T-cell (primary cell): Measurements from ENCODE around the gene EYA2. TPM values are rescaled to one million over a fixed set of nuclear protein-coding genes. Genes with fewer than 3 reads are reported as not detected.

Experiments used
- ATAC-seq, 4 experiments: fragments of 200-7000 bp in 3 of 4; fragments of 150-1000 bp in 1 of 4; cut with Tn5 transposase; replicated peaks in 1 of 4; 1 replicate in 3 of 4; 2 replicates in 1 of 4; pipeline ENCODE4 v1.10.0; 2021; ENCODE audit warnings: moderate library complexity in 3 of 4, mild to moderate bottlenecking in 2 of 4, moderate number of reproducible peaks in 1 of 4
- CTCF ChIA-PET, 2 donors: fragments of 300-600 bp; sonication (Branson Sonifier 250); formaldehyde crosslinking; loops; one replicate each; lab custom pipeline; 2022; ENCODE audit warnings: antibody characterized with exemption in 2 of 2; lab: Charles Lee
- POLR2A ChIA-PET, 2 donors: fragments of 300-600 bp; sonication (Branson Sonifier 250); formaldehyde crosslinking; loops; one replicate each; lab custom pipeline; 2022; ENCODE audit warnings: antibody characterized with exemption in 2 of 2; lab: Charles Lee
- DNase-seq, 35 experiments: peaks; one replicate each; pipeline versions ENCODE4 v3.0.0 to v3.0.0-alpha.2; 2013 to 2023
- H3K27ac ChIP-seq: one replicate; pipeline ENCODE4 v1.5.1; 2013; ENCODE audit warnings: low read length
- H3K27me3 ChIP-seq, 2 experiments: replicated peaks in 1 of 2; 1 replicate in 1 of 2; 2 replicates in 1 of 2; pipeline versions ENCODE4 v1.6.1 to v1.7.0; 2013; ENCODE audit warnings: low read length in 1 of 2, mixed read lengths in 1 of 2; ENCODE audit not compliant: control insufficient read depth in 2 of 2, insufficient read depth in 2 of 2; ENCODE audit errors: extremely low read depth in 1 of 2
- H3K36me3 ChIP-seq, 2 donors: 1 replicate in 1 of 2; 2 replicates in 1 of 2; pipeline versions ENCODE4 v1.6.1 to v1.7.0; 2013; ENCODE audit warnings: low read length in 1 of 2; ENCODE audit not compliant: control insufficient read depth in 2 of 2, insufficient read depth in 1 of 2; ENCODE audit errors: extremely low read depth in 1 of 2
- H3K4me1 ChIP-seq, 2 experiments: 1 replicate in 1 of 2; 2 replicates in 1 of 2; pipeline versions ENCODE4 v1.6.1 to v1.7.0; 2013; ENCODE audit warnings: low read length in 2 of 2, mixed read lengths in 1 of 2; ENCODE audit not compliant: insufficient read depth in 2 of 2, control insufficient read depth in 1 of 2; ENCODE audit errors: extremely low read depth in 1 of 2
- H3K4me3 ChIP-seq, 2 donors: 1 replicate in 1 of 2; 2 replicates in 1 of 2; pipeline versions ENCODE4 v1.5.1 to v1.7.0; 2013; ENCODE audit warnings: mild to moderate bottlenecking in 2 of 2, low read length in 1 of 2, moderate library complexity in 1 of 2; ENCODE audit not compliant: control insufficient read depth in 1 of 2; ENCODE audit errors: extremely low read depth in 1 of 2
- H3K9me3 ChIP-seq: 2 replicates; pipeline ENCODE4 v1.7.0; 2013
- H3K27ac Mint-ChIP-seq, 2 donors: one replicate each; pipeline ENCODE4 v1.8.0; 2020 to 2021; ENCODE audit warnings: mild to moderate bottlenecking in 2 of 2, mixed read lengths in 2 of 2
- H3K27me3 Mint-ChIP-seq, 2 donors: one replicate each; pipeline ENCODE4 v1.8.0; 2021 to 2022; ENCODE audit warnings: mixed read lengths in 2 of 2
- H3K36me3 Mint-ChIP-seq: one replicate; pipeline ENCODE4 v1.8.0; 2021; ENCODE audit warnings: mixed read lengths
- H3K4me1 Mint-ChIP-seq, 3 donors: one replicate each; pipeline ENCODE4 v1.8.0; 2020 to 2022; ENCODE audit warnings: mixed read lengths in 3 of 3, mild to moderate bottlenecking in 1 of 3
- H3K4me3 Mint-ChIP-seq, 3 donors: one replicate each; pipeline ENCODE4 v1.8.0; 2020 to 2022; ENCODE audit warnings: mild to moderate bottlenecking in 3 of 3, mixed read lengths in 3 of 3, moderate library complexity in 3 of 3
- H3K9me3 Mint-ChIP-seq, 3 donors: one replicate each; pipeline ENCODE4 v1.8.0; 2020 to 2022; ENCODE audit warnings: mixed read lengths in 3 of 3
- WGBS: methylation state at CpG from one replicate; pipeline ENCODE4 v1.1.5; 2013; ENCODE audit warnings: missing lambda C conversion rate; ENCODE audit not compliant: insufficient coverage; 5-methylcytosine and 5-hydroxymethylcytosine counted together
- total RNA-seq, 35 experiments: library from RNA in 6 of 35; stranded (reverse) in 6 of 35; fragments of 120-200 nt in 1 of 35; gene quantifications; one replicate each; pipeline versions ENCODE4 v1.2.1 to v1.2.4 and lab custom pipeline; 2013 to 2026

The EYA2 gene
- total RNA-seq, 5 donors from 2014 or later (not counting 1 experiment from before 2014, with no cell fraction given): not detected

DNA sequence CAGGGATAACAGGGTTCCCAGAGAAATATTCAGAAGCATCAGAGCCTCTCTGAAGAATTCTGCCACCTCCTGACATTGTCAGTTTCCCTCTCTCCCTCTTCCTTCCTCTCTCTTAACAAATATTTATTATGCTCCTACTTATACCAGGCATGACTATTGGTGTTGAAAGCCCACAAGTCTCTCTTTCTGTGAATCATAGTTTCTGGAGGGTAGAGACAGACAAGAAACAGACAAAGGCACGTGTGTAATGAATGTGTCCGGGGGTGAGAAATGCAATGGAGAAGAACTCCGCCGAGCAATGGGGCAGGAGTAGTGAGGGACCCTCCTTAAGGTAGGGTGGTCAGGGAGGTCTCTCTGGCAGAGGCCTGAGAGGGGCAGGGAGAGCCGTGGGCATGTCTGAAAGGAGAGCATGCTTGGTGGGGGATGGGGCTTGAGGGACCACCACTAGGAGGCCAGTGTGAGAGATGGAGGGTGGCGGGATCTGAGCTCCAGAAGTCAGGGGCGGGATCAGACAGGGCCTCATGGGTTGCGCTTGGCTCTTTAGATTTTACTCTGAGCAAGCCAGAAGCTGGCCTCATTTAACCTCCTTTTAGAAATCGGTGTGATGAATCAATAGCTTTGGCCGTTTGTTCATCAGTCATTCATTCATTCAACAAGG lies 57.3 kb downstream of the EYA2 start:
- Mint-ChIP-seq H3K27ac (no peak overlapping the region), H3K9me3 (peaks cover 0 to 3% (median 0%) of the 10 kb centered on the region in 3 donors), H3K36me3 (no peaks in the 10 kb centered on the region), H3K4me3 (no peak overlapping the region), H3K4me1 (no peaks in the 10 kb centered on the region), H3K27me3 (peaks cover 4 to 8% of the 10 kb centered on the region in 2 donors)
- 68% methylated on average over 10 of the region's 10 CpGs for WGBS
- ATAC-seq (no peak), DNase-seq (no peak)
- Histone ChIP-seq H3K27me3 (no peaks in the 10 kb centered on the region), H3K36me3 (no peaks in the 10 kb centered on the region), H3K4me3 (no peak overlapping the region), H3K27ac (no peak overlapping the region), H3K9me3 (no peaks in the 10 kb centered on the region), H3K4me1 (no peaks in the 10 kb centered on the region)
- CTCF ChIA-PET: no interaction called here
- POLR2A ChIA-PET: no interaction called here

DNA sequence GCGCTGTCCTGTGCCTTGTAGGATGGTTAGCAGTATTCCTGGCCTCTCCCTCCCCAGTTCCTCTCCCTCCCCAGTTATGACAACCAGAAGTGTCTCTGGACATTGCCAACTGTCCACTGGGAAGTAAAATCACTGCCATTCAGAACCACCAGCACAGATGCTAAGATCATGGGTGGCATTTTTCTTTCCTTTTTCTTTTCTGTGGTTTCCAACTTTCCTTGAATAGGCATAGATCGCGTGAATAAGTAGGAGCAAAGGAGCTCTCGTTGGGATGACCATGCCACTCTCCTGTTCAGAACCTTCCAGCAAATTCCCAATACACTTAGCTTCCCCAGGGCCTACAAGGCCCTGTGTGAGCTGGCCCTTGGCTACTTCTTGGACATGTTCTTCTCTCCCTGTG lies 59.0 kb downstream of the EYA2 start:
- Histone ChIP-seq H3K4me3 (no peak overlapping the region), H3K9me3 (no peaks in the 10 kb centered on the region), H3K27me3 (no peaks in the 10 kb centered on the region), H3K36me3 (no peaks in the 10 kb centered on the region), H3K27ac (no peak overlapping the region), H3K4me1 (no peaks in the 10 kb centered on the region)
- 100% methylated on average over 3 of the region's 4 CpGs for WGBS
- Mint-ChIP-seq H3K9me3 (peaks cover 3 to 4% (median 3%) of the 10 kb centered on the region in 3 donors), H3K27me3 (peaks cover 4 to 6% of the 10 kb centered on the region in 2 donors), H3K4me3 (no peak overlapping the region), H3K4me1 (no peaks in the 10 kb centered on the region), H3K36me3 (no peaks in the 10 kb centered on the region), H3K27ac (no peak overlapping the region)
- DNase-seq (no peak), ATAC-seq (no peak)
- CTCF ChIA-PET: no interaction called here
- POLR2A ChIA-PET: no interaction called here

DNA sequence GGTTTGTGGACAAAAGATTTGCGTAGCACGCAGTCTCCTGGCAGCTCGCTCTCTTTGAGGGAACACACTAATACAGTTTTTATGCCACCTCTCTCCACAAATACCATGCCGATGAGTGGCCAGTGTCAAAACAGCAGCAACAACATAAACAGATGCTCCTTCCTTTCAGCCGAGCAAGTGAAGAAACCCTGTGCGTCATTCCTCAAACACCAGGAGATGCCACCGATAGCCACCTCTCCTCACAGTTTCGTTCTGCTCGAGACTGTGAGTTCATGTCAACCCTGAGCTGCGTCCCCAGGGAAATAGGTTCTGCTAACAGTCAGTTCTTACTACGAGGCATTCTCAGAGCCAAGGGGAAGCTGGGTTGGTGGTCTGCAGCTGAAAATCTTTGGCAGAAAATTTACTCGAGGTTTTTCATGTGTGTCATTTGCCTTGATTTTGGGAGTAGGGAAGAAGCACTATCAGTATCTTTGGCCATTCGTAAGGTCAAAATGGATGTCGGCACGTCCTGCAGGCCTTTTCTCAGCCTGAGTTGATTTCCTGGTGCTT lies 59.9 kb downstream of the EYA2 start:
- peaks cover 3 to 4% (median 3%) of the 10 kb centered on the region in 3 donors for H3K9me3 Mint-ChIP-seq
- H3K9me3 ChIP-seq: no peaks in the 10 kb centered on the region
- no peak overlapping the region for H3K4me3 Mint-ChIP-seq
- H3K36me3 Mint-ChIP-seq: no peaks in the 10 kb centered on the region
- H3K27me3 ChIP-seq: peaks cover 0 to 6% of the 10 kb centered on the region in 2 experiments
- no peaks in the 10 kb centered on the region for H3K4me1 ChIP-seq
- ChIA-PET CTCF (no interaction called here), POLR2A (no interaction called here)
- H3K27ac ChIP-seq: no peak overlapping the region
- no peak overlapping the region for H3K4me3 ChIP-seq
- no peak overlapping the region for H3K27ac Mint-ChIP-seq
- no peaks in the 10 kb centered on the region for H3K4me1 Mint-ChIP-seq
- WGBS: 68% methylated on average over 7 of the region's 15 CpGs
- H3K36me3 ChIP-seq: no peaks in the 10 kb centered on the region
- DNase-seq (no peak), ATAC-seq (no peak)
- H3K27me3 Mint-ChIP-seq: peaks cover 11 to 12% of the 10 kb centered on the region in 2 donors

DNA sequence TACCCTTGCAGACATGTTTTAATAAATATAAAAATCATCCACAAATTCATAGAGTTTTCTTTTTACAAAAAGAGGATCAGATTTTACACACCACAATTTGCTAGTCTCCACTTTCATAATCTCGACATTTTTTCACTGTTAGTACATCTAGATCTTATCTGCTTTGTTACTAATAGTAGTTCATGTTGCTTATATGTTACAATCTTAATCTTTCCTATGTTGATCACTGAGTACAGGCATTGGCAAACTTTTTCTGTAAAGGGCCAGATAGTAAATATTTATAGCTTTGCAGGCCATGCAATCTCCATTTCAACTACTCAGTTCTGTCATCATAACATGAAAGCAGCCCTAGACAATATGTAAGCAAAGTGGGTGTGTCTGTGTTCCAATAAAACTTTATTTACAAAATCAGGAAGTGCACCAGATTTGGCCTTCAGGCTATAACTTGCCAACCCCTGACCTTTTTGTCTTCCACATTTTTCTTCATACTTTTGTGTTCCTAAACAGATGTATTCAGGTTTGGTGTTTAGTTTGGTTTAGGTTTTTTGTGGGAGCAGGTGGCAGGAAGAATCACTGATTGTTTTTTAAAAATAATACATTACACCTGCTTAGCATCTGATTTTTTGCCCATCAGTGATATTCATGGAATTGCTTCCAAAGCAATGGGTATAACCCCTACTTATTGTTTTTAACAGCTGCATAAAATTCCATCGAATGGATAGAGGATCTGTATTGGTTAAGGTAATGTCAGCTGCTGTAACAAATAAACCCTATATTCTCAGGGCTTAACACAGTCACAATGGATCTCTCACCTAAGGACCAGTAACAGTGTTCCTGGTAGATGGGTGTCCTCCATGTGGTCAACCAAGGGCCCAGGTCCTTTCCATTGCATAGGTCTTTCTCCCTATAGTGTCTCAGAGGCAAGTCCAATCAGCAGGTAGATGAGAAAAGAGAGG lies 61.2 kb downstream of the EYA2 start:
- no peak overlapping the region for H3K4me3 Mint-ChIP-seq
- H3K27ac ChIP-seq: no peak overlapping the region
- ChIA-PET CTCF (no interaction called here), POLR2A (no interaction called here)
- no peak for ATAC-seq
- H3K36me3 ChIP-seq: no peaks in the 10 kb centered on the region
- peaks cover 3 to 4% (median 3%) of the 10 kb centered on the region in 3 donors for H3K9me3 Mint-ChIP-seq
- no peaks in the 10 kb centered on the region for H3K4me1 Mint-ChIP-seq
- H3K9me3 ChIP-seq: no peaks in the 10 kb centered on the region
- no peak overlapping the region for H3K27ac Mint-ChIP-seq
- WGBS: no CpG with 5 or more reads among the region's 2 CpGs
- no peak overlapping the region for H3K4me3 ChIP-seq
- peaks cover 0 to 16% of the 10 kb centered on the region in 2 experiments for H3K27me3 ChIP-seq
- H3K27me3 Mint-ChIP-seq: peaks cover 12 to 20% of the 10 kb centered on the region in 2 donors
- no peak for DNase-seq
- no peaks in the 10 kb centered on the region for H3K4me1 ChIP-seq
- no peaks in the 10 kb centered on the region for H3K36me3 Mint-ChIP-seq

DNA sequence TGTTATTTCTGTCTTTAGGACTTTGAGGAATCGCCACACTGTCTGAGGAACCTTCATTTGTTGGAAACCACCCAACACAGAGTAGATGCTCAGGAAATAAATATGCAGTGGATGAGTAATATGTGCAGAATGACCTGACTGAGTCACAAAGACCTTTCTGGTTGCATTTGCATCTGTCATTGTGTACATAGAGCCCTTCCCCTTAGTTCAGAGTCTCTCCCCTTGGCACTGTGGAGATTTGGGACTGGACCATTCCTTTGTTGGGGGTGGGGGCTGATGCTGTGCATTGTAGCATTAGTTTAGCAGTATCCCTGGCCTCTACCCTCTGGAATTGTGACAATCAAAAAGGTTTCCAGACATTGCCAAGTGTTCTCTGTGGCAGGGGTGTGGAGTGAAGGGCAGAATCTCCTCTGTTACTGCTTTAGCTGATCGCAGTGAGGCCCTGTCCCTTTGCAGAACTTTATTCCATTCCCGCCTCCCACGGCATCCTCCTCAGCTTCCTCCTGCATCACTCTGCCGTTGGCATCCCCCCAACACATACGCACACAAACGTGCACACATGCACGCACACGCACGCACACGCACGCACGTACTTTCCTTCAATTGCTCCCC lies 64.5 kb downstream of the EYA2 start:
- H3K36me3 Mint-ChIP-seq: no peaks in the 10 kb centered on the region
- Histone ChIP-seq H3K27me3 (peaks cover 0 to 17% of the 10 kb centered on the region in 2 experiments), H3K36me3 (no peaks in the 10 kb centered on the region), H3K4me3 (no peak overlapping the region), H3K9me3 (no peaks in the 10 kb centered on the region), H3K27ac (no peak overlapping the region), H3K4me1 (no peaks in the 10 kb centered on the region)
- 74% methylated on average over 9 of the region's 13 CpGs for WGBS
- no peak overlapping the region for H3K27ac Mint-ChIP-seq
- POLR2A ChIA-PET: no interaction called here
- CTCF ChIA-PET: no interaction called here
- peaks cover 3 to 4% (median 3%) of the 10 kb centered on the region in 3 donors for H3K9me3 Mint-ChIP-seq
- ATAC-seq: no peak
- no peaks in the 10 kb centered on the region for H3K4me1 Mint-ChIP-seq
- no peak for DNase-seq
- peaks cover 12 to 25% of the 10 kb centered on the region in 2 donors for H3K27me3 Mint-ChIP-seq
- H3K4me3 Mint-ChIP-seq: no peak overlapping the region

DNA sequence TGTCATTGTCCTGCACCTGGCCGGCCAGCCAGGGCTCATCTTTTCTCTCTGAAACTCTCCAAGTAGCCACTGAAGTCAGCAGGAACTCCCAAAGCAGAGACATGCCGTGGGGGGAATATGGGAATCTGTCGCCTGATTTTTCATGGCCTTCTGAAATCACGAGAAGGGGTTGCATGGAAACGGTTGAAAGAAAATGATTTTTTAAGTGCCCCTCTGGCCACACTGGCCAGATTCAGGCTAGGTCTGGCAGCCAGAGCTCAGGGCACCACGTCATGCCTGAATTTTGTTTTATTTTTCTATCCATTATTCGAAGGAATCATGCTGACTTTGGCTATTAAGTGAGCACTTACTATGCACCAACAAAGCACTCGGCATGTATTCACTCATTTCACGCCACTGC lies 65.2 kb downstream of the EYA2 start:
- H3K4me1 ChIP-seq: no peaks in the 10 kb centered on the region
- Mint-ChIP-seq H3K36me3 (no peaks in the 10 kb centered on the region), H3K4me3 (no peak overlapping the region), H3K4me1 (no peaks in the 10 kb centered on the region), H3K9me3 (peaks cover 3 to 4% (median 3%) of the 10 kb centered on the region in 3 donors), H3K27ac (no peak overlapping the region), H3K27me3 (peaks cover 12 to 25% of the 10 kb centered on the region in 2 donors)
- ATAC-seq: no peak
- ChIA-PET CTCF (no interaction called here), POLR2A (no interaction called here)
- no peak overlapping the region for H3K27ac ChIP-seq
- no peaks in the 10 kb centered on the region for H3K9me3 ChIP-seq
- DNase-seq: no peak
- H3K4me3 ChIP-seq: no peak overlapping the region
- no peaks in the 10 kb centered on the region for H3K36me3 ChIP-seq
- WGBS: 82% methylated on average over 5 of the region's 9 CpGs
- H3K27me3 ChIP-seq: peaks cover 0 to 17% of the 10 kb centered on the region in 2 experiments
